Mammary microvascular endothelial cell (primary cell): ENCODE results near the gene C6orf118. TPM values are rescaled to one million over a fixed set of nuclear protein-coding genes. Genes with fewer than 3 reads are reported as not detected.

Experiments
- total RNA-seq: library from RNA; depleted of rRNA; stranded (reverse); fragments of >200 nt; gene quantifications from 2 replicates; pipeline ENCODE4 v1.2.3, GENCODE V29; 2015

C6orf118 gene
- total RNA-seq, result 0.20 TPM in 1 of 2 replicates, not detected in the other

DNA sequence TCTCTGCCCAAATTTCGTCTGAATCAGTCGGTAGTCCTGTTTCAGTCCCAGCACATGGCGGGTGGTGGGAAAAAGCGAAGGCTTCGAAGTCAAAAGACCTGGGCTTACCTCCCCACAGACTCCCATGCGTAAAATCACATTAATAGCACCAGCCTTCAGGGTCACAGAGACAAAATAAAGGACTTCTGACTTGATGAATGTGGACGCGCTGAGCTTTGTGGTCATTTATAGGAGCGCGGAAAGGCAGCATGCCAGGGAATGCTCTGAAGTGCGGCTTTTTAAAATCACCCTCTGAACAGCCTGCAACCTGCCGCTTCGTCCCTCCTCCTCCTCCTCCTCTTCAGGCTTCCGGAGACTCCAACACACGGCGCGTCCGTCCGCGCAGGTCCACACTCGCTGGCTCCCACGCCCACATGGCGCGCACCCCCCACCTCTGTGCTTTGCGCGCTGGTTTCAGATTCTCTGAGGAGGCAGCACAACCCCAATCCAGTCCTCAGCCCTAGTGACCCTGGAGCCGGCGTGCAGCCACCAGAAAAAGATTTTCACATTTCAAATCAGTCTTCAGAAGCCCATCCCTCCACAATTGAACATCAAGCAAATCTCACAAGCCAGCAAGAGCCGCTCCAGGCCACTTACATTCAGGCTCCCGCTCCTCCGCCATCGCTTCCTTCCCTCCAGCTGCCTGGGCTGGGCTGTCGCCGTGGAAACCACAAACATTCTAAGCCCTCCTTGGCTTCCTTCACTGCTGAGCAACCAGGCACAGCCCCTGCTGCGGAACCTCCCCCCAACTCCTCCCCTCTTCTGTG lies at the start of gene C6orf118:
Gene C6orf118, minus strand, starts transcription at position 680 of the 806 bp plus-strand sequence. Its CDS starts 19 bp downstream, at position 661.

